ENCODE data around the gene KIF27.

The KIF27 gene, protein sequence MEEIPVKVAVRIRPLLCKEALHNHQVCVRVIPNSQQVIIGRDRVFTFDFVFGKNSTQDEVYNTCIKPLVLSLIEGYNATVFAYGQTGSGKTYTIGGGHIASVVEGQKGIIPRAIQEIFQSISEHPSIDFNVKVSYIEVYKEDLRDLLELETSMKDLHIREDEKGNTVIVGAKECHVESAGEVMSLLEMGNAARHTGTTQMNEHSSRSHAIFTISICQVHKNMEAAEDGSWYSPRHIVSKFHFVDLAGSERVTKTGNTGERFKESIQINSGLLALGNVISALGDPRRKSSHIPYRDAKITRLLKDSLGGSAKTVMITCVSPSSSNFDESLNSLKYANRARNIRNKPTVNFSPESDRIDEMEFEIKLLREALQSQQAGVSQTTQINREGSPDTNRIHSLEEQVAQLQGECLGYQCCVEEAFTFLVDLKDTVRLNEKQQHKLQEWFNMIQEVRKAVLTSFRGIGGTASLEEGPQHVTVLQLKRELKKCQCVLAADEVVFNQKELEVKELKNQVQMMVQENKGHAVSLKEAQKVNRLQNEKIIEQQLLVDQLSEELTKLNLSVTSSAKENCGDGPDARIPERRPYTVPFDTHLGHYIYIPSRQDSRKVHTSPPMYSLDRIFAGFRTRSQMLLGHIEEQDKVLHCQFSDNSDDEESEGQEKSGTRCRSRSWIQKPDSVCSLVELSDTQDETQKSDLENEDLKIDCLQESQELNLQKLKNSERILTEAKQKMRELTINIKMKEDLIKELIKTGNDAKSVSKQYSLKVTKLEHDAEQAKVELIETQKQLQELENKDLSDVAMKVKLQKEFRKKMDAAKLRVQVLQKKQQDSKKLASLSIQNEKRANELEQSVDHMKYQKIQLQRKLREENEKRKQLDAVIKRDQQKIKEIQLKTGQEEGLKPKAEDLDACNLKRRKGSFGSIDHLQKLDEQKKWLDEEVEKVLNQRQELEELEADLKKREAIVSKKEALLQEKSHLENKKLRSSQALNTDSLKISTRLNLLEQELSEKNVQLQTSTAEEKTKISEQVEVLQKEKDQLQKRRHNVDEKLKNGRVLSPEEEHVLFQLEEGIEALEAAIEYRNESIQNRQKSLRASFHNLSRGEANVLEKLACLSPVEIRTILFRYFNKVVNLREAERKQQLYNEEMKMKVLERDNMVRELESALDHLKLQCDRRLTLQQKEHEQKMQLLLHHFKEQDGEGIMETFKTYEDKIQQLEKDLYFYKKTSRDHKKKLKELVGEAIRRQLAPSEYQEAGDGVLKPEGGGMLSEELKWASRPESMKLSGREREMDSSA (N-terminal part only)

DNA sequence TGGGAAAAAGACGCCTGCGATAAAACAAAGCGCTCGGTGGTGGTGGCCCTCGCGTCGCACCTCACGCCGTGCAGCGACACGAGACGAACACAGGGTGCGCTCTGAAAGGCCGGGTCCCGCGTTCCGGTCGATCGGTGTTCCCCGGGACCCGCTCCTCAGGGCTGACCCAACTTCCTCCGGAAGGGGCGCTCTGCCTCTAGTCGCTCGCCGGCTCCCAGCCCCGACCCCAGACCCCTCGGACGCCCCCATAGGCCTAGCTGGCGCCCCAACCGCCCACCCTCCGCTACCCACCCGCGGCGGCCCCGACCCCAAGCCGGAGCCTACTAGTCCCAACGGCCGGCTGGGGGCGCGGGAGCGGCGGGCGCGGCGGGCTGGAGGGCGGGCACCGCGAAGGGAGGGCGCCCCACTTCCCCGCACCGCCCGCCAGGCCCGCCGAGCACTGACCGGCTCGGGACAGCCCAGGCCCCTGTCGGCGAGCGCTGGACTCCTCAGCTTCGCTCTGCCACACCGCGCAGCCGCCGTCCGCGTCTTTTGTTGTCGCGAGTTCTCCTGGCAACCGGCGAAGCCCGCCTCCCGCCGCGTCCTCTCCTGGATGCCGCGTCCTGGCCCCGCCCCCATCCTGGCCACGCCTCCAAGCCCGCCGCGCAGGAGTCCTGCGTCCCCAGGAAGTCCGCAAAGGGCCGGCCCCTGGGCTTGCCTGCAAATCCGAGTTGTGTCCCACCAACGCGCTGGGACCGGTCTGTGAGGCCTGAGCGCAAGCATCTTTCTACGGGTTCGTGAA lies at the start of gene KIF27:
Gene KIF27 (minus strand): TSS at position 506 of the 781 bp plus-strand sequence. CDS start 5,841 bp downstream, outside the sequence.
- no peak for TF ChIP-seq EZH2phosphoT487 (conservative IDR thresholded peaks at IDR 0.05; ENCODE audit: low read length)
- TF ChIP-seq, protein P1, sequence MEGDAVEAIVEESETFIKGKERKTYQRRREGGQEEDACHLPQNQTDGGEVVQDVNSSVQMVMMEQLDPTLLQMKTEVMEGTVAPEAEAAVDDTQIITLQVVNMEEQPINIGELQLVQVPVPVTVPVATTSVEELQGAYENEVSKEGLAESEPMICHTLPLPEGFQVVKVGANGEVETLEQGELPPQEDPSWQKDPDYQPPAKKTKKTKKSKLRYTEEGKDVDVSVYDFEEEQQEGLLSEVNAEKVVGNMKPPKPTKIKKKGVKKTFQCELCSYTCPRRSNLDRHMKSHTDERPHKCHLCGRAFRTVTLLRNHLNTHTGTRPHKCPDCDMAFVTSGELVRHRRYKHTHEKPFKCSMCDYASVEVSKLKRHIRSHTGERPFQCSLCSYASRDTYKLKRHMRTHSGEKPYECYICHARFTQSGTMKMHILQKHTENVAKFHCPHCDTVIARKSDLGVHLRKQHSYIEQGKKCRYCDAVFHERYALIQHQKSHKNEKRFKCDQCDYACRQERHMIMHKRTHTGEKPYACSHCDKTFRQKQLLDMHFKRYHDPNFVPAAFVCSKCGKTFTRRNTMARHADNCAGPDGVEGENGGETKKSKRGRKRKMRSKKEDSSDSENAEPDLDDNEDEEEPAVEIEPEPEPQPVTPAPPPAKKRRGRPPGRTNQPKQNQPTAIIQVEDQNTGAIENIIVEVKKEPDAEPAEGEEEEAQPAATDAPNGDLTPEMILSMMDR (IDR thresholded peaks at IDR 0.05; ENCODE audit: insufficient read depth, low read length, poor library complexity, severe bottlenecking) = peak; percentile 26
- Histone ChIP-seq H4K20me1 (ENCODE audit: low read depth, low read length) (no peaks in the 10 kb centered on the region), H3K9me2 (replicated peaks; ENCODE audit: insufficient read depth, low read length) (no peaks in the 10 kb centered on the region), H3K9me3 (ENCODE audit: insufficient read depth, low read length) (no peaks in the 10 kb centered on the region), H3K9ac (ENCODE audit: low read length) (peak within 1 kb of the TSS; percentile 68), H2AFZ (ENCODE audit: low read depth, low read length, severe bottlenecking) (peak within 1 kb of the TSS; percentile 96), H3K27me3 (ENCODE audit: low read length) (no peaks in the 10 kb centered on the region), H3F3A (ENCODE audit: insufficient read depth) (no peaks in the 10 kb centered on the region), H3K79me2 (ENCODE audit: insufficient read depth, low read length) (no peaks in the 10 kb centered on the region), H3K4me2 (ENCODE audit: low read depth, low read length, poor library complexity, severe bottlenecking) (peak within 1 kb of the TSS; percentile 64), H3K36me3 (ENCODE audit: low read length) (no peaks in the 10 kb centered on the region), H3K4me3 (ENCODE audit: insufficient read depth, low read length, poor library complexity, severe bottlenecking) (peak within 1 kb of the TSS; percentile 76), H3K27ac (ENCODE audit: low read depth, low read length) (peak within 1 kb of the TSS; percentile 53)

DNA sequence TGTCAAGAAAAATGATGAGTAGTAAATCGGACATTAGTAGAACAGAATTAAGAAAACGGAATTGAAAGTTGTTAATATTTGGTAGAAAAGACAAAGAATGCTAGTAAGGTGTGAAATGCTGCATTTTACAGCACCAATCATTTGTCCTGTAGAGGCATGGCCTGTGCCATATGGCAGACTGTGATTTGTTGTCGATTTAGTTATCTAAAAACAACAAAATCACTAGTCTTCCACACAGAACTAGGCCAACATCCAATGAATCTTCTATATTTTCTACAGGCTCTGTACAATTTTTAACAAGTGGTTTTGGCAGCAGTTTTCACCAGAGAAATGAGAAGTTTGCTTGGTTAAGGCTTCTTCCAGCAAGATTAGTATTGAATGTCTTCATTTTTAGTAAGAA lies 48.4 kb upstream of the KIF27 start:
- H4K20me1 ChIP-seq (ENCODE audit: low read depth, low read length) = peaks cover 65% of the 10 kb centered on the region

More for the DNA sequence above, 48.4 kb upstream of the KIF27 start:
- Histone ChIP-seq H3K27ac (ENCODE audit: low read depth, low read length) (no peak overlapping the region), H3K4me3 (ENCODE audit: insufficient read depth, low read length, poor library complexity, severe bottlenecking) (no peak overlapping the region), H3K36me3 (ENCODE audit: low read length) (peaks cover 66% of the 10 kb centered on the region), H3K4me2 (ENCODE audit: low read depth, low read length, poor library complexity, severe bottlenecking) (no peak overlapping the region), H2AFZ (ENCODE audit: low read depth, low read length, severe bottlenecking) (no peak overlapping the region), H3K9me3 (ENCODE audit: insufficient read depth, low read length) (no peaks in the 10 kb centered on the region), H3K9me2 (replicated peaks; ENCODE audit: insufficient read depth, low read length) (no peaks in the 10 kb centered on the region), H3K9ac (ENCODE audit: low read length) (no peak overlapping the region), H3K27me3 (ENCODE audit: low read length) (no peaks in the 10 kb centered on the region), H3F3A (ENCODE audit: insufficient read depth) (peaks cover 96% of the 10 kb centered on the region), H3K79me2 (ENCODE audit: insufficient read depth, low read length) (peaks cover 35% of the 10 kb centered on the region)
- TF ChIP-seq, protein P1 (IDR thresholded peaks at IDR 0.05; ENCODE audit: insufficient read depth, low read length, poor library complexity, severe bottlenecking) = no peak
- no peak for TF ChIP-seq EZH2phosphoT487 (conservative IDR thresholded peaks at IDR 0.05; ENCODE audit: low read length)
